CD4-positive, CD25-positive, alpha-beta regulatory T cell (primary cell): Measurements from ENCODE around the gene NOS1AP. TPM values are rescaled to one million over a fixed set of nuclear protein-coding genes. Genes with fewer than 3 reads are reported as not detected.
A peak's percentile ranks its signal among the peaks of the same experiment; 100 is the strongest.

ENCODE experiments used
- ATAC-seq, 2 donors: fragments of 150-1000 bp; cut with Tn5 transposase; one replicate each; pipeline ENCODE4 v1.10.0; 2021; ENCODE audit warnings: low read depth in 2 of 2, moderate number of reproducible peaks in 2 of 2, moderate library complexity in 1 of 2
- DNase-seq, 3 donors: peaks; one replicate each; pipeline versions ENCODE4 v3.0.0 to v3.0.0-alpha.2; 2012 to 2022; ENCODE audit warnings: mixed read lengths in 1 of 3
- H3K27ac ChIP-seq: one replicate; pipeline ENCODE4 v1.7.0; 2013; ENCODE audit warnings: mild to moderate bottlenecking, low read length; ENCODE audit not compliant: insufficient read depth, poor library complexity, severe bottlenecking
- H3K27me3 ChIP-seq: one replicate; pipeline ENCODE4 v1.7.0; 2013; ENCODE audit warnings: low read length; ENCODE audit not compliant: control insufficient read depth, insufficient read depth
- H3K36me3 ChIP-seq: one replicate; pipeline ENCODE4 v1.7.0; 2013; ENCODE audit warnings: mild to moderate bottlenecking, low read length, moderate library complexity; ENCODE audit not compliant: control insufficient read depth, insufficient read depth
- H3K4me1 ChIP-seq: 2 replicates; pipeline ENCODE4 v1.7.0; 2013; ENCODE audit warnings: mild to moderate bottlenecking, low read length; ENCODE audit not compliant: insufficient read depth, control insufficient read depth, poor library complexity, severe bottlenecking
- H3K4me3 ChIP-seq: one replicate; pipeline ENCODE4 v1.7.0; 2013; ENCODE audit warnings: low read depth, mild to moderate bottlenecking, low read length, moderate library complexity
- H3K9me3 ChIP-seq, 2 experiments: 1 replicate in 1 of 2; 2 replicates in 1 of 2; pipeline ENCODE4 v1.7.0; 2013; ENCODE audit warnings: low read length in 2 of 2, mild to moderate bottlenecking in 1 of 2, moderate library complexity in 1 of 2; ENCODE audit not compliant: control insufficient read depth in 2 of 2
- H3K27ac Mint-ChIP-seq, 3 donors: one replicate each; pipeline ENCODE4 v1.8.0; 2020 to 2022; ENCODE audit warnings: mild to moderate bottlenecking in 3 of 3, mixed read lengths in 3 of 3, moderate library complexity in 2 of 3
- H3K27me3 Mint-ChIP-seq: one replicate; pipeline ENCODE4 v1.8.0; 2022; ENCODE audit warnings: mild to moderate bottlenecking, mixed read lengths
- H3K36me3 Mint-ChIP-seq: one replicate; pipeline ENCODE4 v1.8.0; 2020; ENCODE audit warnings: mixed read lengths
- H3K4me1 Mint-ChIP-seq, 4 donors: one replicate each; pipeline ENCODE4 v1.8.0; 2020 to 2022; ENCODE audit warnings: mixed read lengths in 4 of 4, mild to moderate bottlenecking in 1 of 4
- H3K4me3 Mint-ChIP-seq, 4 donors: one replicate each; pipeline ENCODE4 v1.8.0; 2020 to 2022; ENCODE audit warnings: mild to moderate bottlenecking in 4 of 4, mixed read lengths in 4 of 4, moderate library complexity in 3 of 4
- H3K9me3 Mint-ChIP-seq, 7 donors: one replicate each; pipeline ENCODE4 v1.8.0; 2020 to 2022; ENCODE audit warnings: mixed read lengths in 7 of 7, mild to moderate bottlenecking in 3 of 7, moderate library complexity in 2 of 7
- polyA plus RNA-seq, 4 donors: library from polyadenylated mRNA; unstranded; fragments of 300-500 nt; fragmentation: Illumina TruSeq; gene quantifications; one replicate each; pipeline ENCODE4 v1.2.3, GENCODE V29; 2021
- total RNA-seq: library from RNA; stranded (reverse); gene quantifications from one replicate; pipeline ENCODE4 v1.2.3, GENCODE V29; 2022

Gene NOS1AP
- total and polyA plus RNA-seq, 5 donors from 2014 or later, result not detected

DNA sequence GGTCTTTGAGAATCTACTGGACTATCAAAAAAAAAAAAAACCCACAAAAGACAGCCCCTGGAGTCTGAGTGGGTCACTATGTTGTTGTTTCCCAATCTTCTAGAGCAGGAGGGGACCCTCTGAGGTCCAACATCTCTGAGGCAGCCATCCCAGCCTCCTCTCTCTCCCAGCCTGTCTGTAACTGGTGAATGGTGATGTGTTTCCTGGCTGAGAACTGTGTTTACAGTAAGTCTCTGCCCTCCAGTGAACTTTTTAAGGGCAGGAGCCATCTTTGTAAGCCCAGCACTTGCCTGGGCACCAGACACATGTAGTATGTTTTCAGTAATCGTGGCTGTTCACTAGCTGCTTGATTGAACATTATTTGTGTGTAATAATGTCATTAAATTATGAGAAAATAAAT, 221.5 kb downstream of the NOS1AP start:
- Mint-ChIP-seq H3K27me3 (peaks cover 11% of the 10 kb centered on the region), H3K4me1 (no peaks in the 10 kb centered on the region), H3K36me3 (no peaks in the 10 kb centered on the region), H3K9me3 (no peaks in the 10 kb centered on the region), H3K4me3 (no peak overlapping the region), H3K27ac (no peak overlapping the region)
- Histone ChIP-seq H3K27ac (no peak overlapping the region), H3K36me3 (no peaks in the 10 kb centered on the region), H3K9me3 (no peaks in the 10 kb centered on the region), H3K27me3 (peaks cover 6% of the 10 kb centered on the region), H3K4me1 (no peaks in the 10 kb centered on the region), H3K4me3 (no peak overlapping the region)
- no peak for ATAC-seq
- DNase-seq, result no peak

DNA sequence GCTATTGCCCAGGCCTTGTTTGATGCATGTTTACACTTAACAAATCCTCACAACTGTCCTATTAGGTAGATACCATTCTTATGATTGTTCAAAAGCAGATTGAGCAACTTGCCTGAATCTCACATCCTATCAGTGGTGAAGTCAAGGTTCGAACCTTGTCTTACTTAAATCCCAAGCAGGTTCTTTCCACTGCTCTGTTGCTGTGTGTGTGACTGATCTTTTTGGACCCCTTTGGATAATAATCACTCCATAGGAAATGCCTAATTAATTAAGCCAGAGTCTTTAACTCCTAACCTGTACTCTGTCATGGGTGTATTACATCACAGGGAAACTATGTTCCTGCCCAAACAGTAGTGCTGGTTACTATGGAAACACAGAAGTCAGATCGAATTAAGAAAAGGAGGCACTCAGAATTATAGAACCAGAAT, 222.9 kb downstream of the NOS1AP start:
- Mint-ChIP-seq H3K27me3 (peaks cover 12% of the 10 kb centered on the region), H3K4me1 (no peaks in the 10 kb centered on the region), H3K27ac (no peak overlapping the region), H3K4me3 (no peak overlapping the region), H3K36me3 (no peaks in the 10 kb centered on the region), H3K9me3 (no peaks in the 10 kb centered on the region)
- ATAC-seq, result no peak
- Histone ChIP-seq H3K27me3 (peaks cover 3% of the 10 kb centered on the region), H3K9me3 (no peaks in the 10 kb centered on the region), H3K4me1 (no peaks in the 10 kb centered on the region), H3K4me3 (no peak overlapping the region), H3K36me3 (no peaks in the 10 kb centered on the region), H3K27ac (no peak overlapping the region)
- no peak for DNase-seq

DNA sequence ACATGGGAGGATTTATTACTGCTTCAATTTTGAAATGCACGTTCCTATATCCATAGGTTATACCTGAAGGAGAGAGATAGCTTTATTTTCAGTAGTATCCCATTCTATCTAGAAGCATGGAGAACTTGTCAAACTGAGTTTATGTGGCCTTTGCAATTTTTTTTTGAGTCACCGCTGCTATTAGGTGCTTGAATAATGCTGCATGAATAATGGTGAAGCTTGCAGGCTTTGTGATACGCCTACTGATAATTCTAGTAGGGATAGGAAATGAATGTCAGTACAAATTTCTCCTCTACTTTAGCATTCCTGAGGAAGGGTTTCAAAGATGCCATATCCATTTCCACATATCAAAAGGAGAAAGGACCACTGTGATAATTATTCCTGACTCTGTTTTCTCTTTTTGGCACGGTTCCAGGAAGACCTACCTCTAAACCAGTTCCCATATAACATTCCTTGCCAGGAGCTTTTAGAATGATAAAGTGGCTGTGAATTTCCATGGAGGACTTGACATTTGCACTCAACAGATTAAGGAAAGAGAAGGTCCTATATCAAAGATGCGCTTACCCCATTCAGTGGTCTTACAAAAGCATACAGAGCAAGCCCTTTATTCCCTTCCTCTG, 223.7 kb downstream of the NOS1AP start:
- Mint-ChIP-seq H3K4me1 (no peaks in the 10 kb centered on the region), H3K27me3 (peaks cover 16% of the 10 kb centered on the region), H3K4me3 (no peak overlapping the region), H3K27ac (no peak overlapping the region), H3K9me3 (no peaks in the 10 kb centered on the region), H3K36me3 (no peaks in the 10 kb centered on the region)
- H3K4me1 ChIP-seq, result no peaks in the 10 kb centered on the region
- no peak overlapping the region for H3K27ac ChIP-seq
- no peaks in the 10 kb centered on the region for H3K9me3 ChIP-seq
- no peak overlapping the region for H3K4me3 ChIP-seq
- ATAC-seq, result no peak
- no peak for DNase-seq
- peaks cover 4% of the 10 kb centered on the region for H3K27me3 ChIP-seq
- no peaks in the 10 kb centered on the region for H3K36me3 ChIP-seq

DNA sequence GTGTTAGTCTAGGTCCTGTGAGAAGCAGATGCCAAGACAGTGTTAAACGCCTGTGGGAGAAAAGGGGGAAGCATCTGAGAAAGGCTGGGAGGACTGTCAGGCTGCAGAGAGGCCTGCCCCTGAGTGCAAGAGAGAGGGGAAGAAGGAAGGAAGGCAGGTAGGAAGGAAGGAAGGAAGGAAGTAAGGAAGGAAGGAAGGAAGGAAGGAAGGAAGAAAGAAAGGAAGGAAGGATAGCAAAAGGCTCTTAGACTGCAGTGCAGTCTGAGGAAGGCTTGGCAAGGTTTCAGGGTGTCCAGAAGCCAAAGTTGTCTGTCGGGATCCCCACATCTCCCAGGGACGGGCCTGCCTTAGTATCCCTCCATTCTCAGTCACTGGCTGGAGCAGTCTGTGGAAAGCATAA, 224.5 kb downstream of the NOS1AP start:
- H3K36me3 ChIP-seq, result no peaks in the 10 kb centered on the region
- ATAC-seq, result no peak
- H3K4me1 ChIP-seq, result no peaks in the 10 kb centered on the region
- no peak overlapping the region for H3K27ac ChIP-seq
- peaks cover 21% of the 10 kb centered on the region for H3K27me3 Mint-ChIP-seq
- H3K27me3 ChIP-seq, result peaks cover 6% of the 10 kb centered on the region
- no peaks in the 10 kb centered on the region for H3K9me3 ChIP-seq
- no peak for DNase-seq
- no peaks in the 10 kb centered on the region for H3K36me3 Mint-ChIP-seq
- no peaks in the 10 kb centered on the region for H3K4me1 Mint-ChIP-seq
- no peak overlapping the region for H3K27ac Mint-ChIP-seq
- H3K4me3 ChIP-seq, result no peak overlapping the region
- no peaks in the 10 kb centered on the region for H3K9me3 Mint-ChIP-seq
- H3K4me3 Mint-ChIP-seq, result no peak overlapping the region

DNA sequence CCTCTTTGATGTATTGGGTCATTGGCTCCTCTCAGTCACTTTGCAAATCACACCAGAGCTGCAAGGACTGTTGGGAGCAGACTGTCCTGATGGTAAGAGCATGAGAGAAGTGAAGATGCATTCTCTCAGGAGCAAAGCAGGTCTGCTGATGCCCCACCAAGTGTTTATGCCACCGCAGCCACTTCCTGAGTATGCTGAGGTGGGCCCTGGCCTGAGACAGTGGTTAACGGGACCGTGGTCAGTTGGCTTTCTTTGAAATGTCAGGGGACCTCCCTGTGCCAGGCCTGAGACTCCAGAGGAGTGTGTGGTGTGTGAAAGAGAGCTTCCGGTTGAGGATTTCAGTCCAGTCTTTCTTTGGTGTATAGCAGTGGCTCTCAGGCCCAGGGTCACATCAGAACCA, 227.7 kb downstream of the NOS1AP start:
- Histone ChIP-seq H3K4me3 (no peak overlapping the region), H3K27ac (no peak overlapping the region), H3K36me3 (no peaks in the 10 kb centered on the region), H3K9me3 (no peaks in the 10 kb centered on the region), H3K4me1 (no peaks in the 10 kb centered on the region), H3K27me3 (peaks cover 4% of the 10 kb centered on the region)
- Mint-ChIP-seq H3K4me3 (no peak overlapping the region), H3K27ac (no peak overlapping the region), H3K4me1 (no peaks in the 10 kb centered on the region), H3K27me3 (peaks cover 30% of the 10 kb centered on the region), H3K36me3 (no peaks in the 10 kb centered on the region), H3K9me3 (peaks cover 0 to 2% (median 0%) of the 10 kb centered on the region in 7 donors)
- DNase-seq, result no peak
- ATAC-seq, result peak in 1 of 2 donors; percentile 8

DNA sequence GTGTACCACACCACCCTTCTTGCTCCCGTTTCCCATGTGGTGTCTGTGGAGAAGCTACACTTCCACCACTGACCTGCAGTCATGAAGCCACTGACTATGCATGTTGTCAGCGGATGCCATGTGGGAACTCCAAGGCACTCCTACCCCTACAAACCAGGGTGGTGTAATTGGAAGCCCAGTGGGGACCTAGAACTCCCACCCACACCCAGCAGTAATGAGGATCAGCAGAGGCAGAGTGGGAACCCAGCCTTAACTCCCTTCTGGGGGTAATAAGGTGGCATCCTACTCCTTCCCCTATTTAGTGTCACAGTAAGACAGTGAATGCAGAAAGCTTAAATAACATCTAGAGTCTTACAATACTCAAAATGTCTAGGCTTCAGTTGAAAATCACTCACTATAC, 228.8 kb downstream of the NOS1AP start:
- H3K9me3 ChIP-seq, result no peaks in the 10 kb centered on the region
- Mint-ChIP-seq H3K27me3 (peaks cover 30% of the 10 kb centered on the region), H3K9me3 (peaks cover 0 to 2% (median 0%) of the 10 kb centered on the region in 7 donors), H3K27ac (no peak overlapping the region), H3K4me1 (no peaks in the 10 kb centered on the region), H3K4me3 (no peak overlapping the region), H3K36me3 (no peaks in the 10 kb centered on the region)
- DNase-seq (no peak), ATAC-seq (no peak)
- H3K4me3 ChIP-seq, result no peak overlapping the region
- H3K27me3 ChIP-seq, result peaks cover 4% of the 10 kb centered on the region
- no peaks in the 10 kb centered on the region for H3K36me3 ChIP-seq
- H3K27ac ChIP-seq, result no peak overlapping the region
- H3K4me1 ChIP-seq, result no peaks in the 10 kb centered on the region

DNA sequence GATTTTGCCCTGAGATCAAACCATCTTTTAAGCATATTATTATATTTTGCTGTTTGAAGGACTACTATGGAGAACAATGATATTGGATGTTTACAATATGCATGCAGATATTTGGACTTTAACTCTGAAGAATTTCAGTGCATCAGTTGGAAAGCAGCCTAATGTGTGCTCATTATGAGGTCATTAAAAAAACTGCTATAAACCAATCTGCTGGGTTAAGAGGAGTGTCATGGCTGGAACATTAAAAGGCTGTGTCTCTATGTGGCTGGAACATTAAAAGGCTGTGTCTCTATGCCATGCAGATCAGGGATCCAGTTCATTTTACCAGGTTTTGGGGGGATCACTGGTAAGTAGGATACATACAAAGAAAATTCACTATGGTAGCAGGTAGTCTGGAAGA, 229.5 kb downstream of the NOS1AP start:
- Mint-ChIP-seq H3K27ac (no peak overlapping the region), H3K27me3 (peaks cover 30% of the 10 kb centered on the region), H3K4me3 (no peak overlapping the region), H3K9me3 (peaks cover 0 to 2% (median 0%) of the 10 kb centered on the region in 7 donors), H3K36me3 (no peaks in the 10 kb centered on the region), H3K4me1 (no peaks in the 10 kb centered on the region)
- Histone ChIP-seq H3K4me1 (no peaks in the 10 kb centered on the region), H3K36me3 (no peaks in the 10 kb centered on the region), H3K27ac (no peak overlapping the region), H3K27me3 (peaks cover 2% of the 10 kb centered on the region), H3K9me3 (no peaks in the 10 kb centered on the region), H3K4me3 (no peak overlapping the region)
- ATAC-seq (no peak), DNase-seq (no peak)
